Activated T-helper 1 cell treated with anti-CD3 and anti-CD28 coated beads, Interleukin-12 subunit alpha, Interleukin-12 subunit beta, Interleukin-2, Interleukin-4 antibody, amounts not matched to agents 30 ng/mL and 10 ng/mL and 1 ng/mL, durations not matched to agents 14 hours and 24 hours and 36 hours (primary cell): ENCODE measurements around the gene GNAT1. TPM values are rescaled to one million over a fixed set of nuclear protein-coding genes. Genes with fewer than 3 reads are reported as not detected.

Experiments
- total RNA-seq: library from RNA; stranded (reverse); gene quantifications from 2 replicates; pipeline ENCODE4 v1.2.3, GENCODE V29; 2022

The GNAT1 gene
- total RNA-seq, 1 donor from 2014 or later, result not detected

Other genes starting within 250 kb of the GNAT1 start
- gene RBM5, start 102.7 kb upstream of the GNAT1 start, total RNA-seq, result 157 and 162 TPM in 2 replicates
- 0.21 and 0.42 TPM in 2 replicates for gene SEMA3F, start 36.3 kb upstream of the GNAT1 start, total RNA-seq
- gene SLC38A3, start 13.7 kb downstream of the GNAT1 start, total RNA-seq, result not detected in 2 replicates
- 237 and 238 TPM in 2 replicates for gene GNAI2, start 44.6 kb downstream of the GNAT1 start, total RNA-seq
- gene SEMA3B, start 77.5 kb downstream of the GNAT1 start, total RNA-seq, result 0.49 and 1.0 TPM in 2 replicates
- not detected in 2 replicates for gene LSMEM2, start 87.5 kb downstream of the GNAT1 start, total RNA-seq
- gene IFRD2, start 100.8 kb downstream of the GNAT1 start, total RNA-seq, result 215 TPM in 2 replicates
- 7.9 and 8.0 TPM in 2 replicates for gene HYAL3, start 107.8 kb downstream of the GNAT1 start, total RNA-seq
- 18.1 and 19.6 TPM in 2 replicates for gene NAA80, start 107.8 kb downstream of the GNAT1 start, total RNA-seq
- 0.12 and 0.36 TPM in 2 replicates for gene HYAL1, start 112.0 kb downstream of the GNAT1 start, total RNA-seq
- gene HYAL2, start 131.1 kb downstream of the GNAT1 start, total RNA-seq, result 15.5 and 16.1 TPM in 2 replicates
- 27.9 and 29.9 TPM in 2 replicates for gene TUSC2, start 136.6 kb downstream of the GNAT1 start, total RNA-seq
- gene RASSF1, start 149.2 kb downstream of the GNAT1 start, total RNA-seq, result 57.6 and 60.3 TPM in 2 replicates
- gene ZMYND10, start 154.1 kb downstream of the GNAT1 start, total RNA-seq, result 1.5 and 1.7 TPM in 2 replicates
- gene NPRL2, start 159.2 kb downstream of the GNAT1 start, total RNA-seq, result 43.7 and 46.6 TPM in 2 replicates
- gene CYB561D2, start 159.3 kb downstream of the GNAT1 start, total RNA-seq, result 30.0 and 35.9 TPM in 2 replicates
- 23.6 and 25.4 TPM in 2 replicates for gene TMEM115, start 167.9 kb downstream of the GNAT1 start, total RNA-seq